Omental fat pad (tissue), 4 donors: ENCODE results near the gene SRA1. TPM values are rescaled to one million over a fixed set of nuclear protein-coding genes. Genes with fewer than 3 reads are reported as not detected.

ENCODE experiments used
- ATAC-seq: fragments of 150-250 bp; one replicate; pipeline ENCODE4 v1.9.1; 2016; ENCODE audit warnings: mild to moderate bottlenecking, moderate library complexity; ENCODE audit not compliant: low FRiP score
- DNase-seq: peaks from one replicate; pipeline ENCODE4 v3.0.0-alpha.2; 2019; ENCODE audit warnings: low spot score
- CTCF ChIP-seq, 3 donors: fragments of 450-650 bp; IDR thresholded peaks; one replicate each; pipeline ENCODE4 v1.5.1; 2016 to 2017; ENCODE audit warnings: antibody characterized with exemption in 3 of 3, mild to moderate bottlenecking in 3 of 3, moderate library complexity in 2 of 3
- total RNA-seq, 4 donors: library from RNA; depleted of rRNA; stranded (reverse); fragments of >200 nt; gene quantifications; one replicate each; pipeline ENCODE4 v1.1.0, GENCODE V29; 2016

The SRA1 gene
- total RNA-seq, 4 donors from 2014 or later, result 18.1 to 44.2 (median 24.3) TPM

GRCh38 chr5:140566665-140567064, 9.4 kb upstream of the SRA1 start:
- no peak for TF ChIP-seq CTCF (IDR thresholded peaks at IDR 0.05)
- ATAC-seq, result no peak
- DNase-seq, result no peak

GRCh38 chr5:140565780-140566095, 8.5 kb upstream of the SRA1 start:
- ATAC-seq (no peak), DNase-seq (no peak)
- TF ChIP-seq CTCF (IDR thresholded peaks at IDR 0.05), result no peak

GRCh38 chr5:140565024-140565779, 7.9 kb upstream of the SRA1 start:
- DNase-seq, result no peak
- no peak for ATAC-seq
- TF ChIP-seq CTCF (IDR thresholded peaks at IDR 0.05), result no peak

- DNase-seq (peak; percentile 82), ATAC-seq (peak; percentile 93)
- TF ChIP-seq CTCF (IDR thresholded peaks at IDR 0.05), result no peak
Measured at GRCh38 chr5:140564196-140565023, 7.1 kb upstream of the SRA1 start, which contains the start of the genes APBB3 and SLC35A4. Gene APBB3, minus strand, starts transcription at chr5:140564598. Its CDS starts 353 bp downstream, at chr5:140564245. Gene SLC35A4, plus strand, starts transcription at chr5:140564828. Its CDS starts 2,342 bp downstream, at chr5:140567170.

DNA sequence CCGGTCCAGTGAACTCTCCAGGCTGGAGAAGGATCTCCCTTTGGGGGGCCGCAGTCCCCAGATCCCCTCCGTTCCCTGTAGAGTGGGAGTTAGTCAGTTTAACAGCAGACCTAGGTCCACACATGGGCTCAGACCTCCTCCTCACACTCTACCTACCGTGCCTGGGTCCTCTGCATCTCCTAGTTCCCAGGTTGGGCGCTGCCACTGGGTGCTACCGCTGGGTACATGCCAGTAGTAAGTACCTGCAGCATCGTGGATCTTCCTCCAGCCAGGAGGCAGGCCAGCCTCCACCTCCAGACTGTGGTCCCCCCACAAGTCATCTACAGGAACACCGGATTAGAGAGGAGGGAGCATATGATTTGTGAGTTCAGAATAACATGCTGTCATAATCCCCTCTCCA, 6.3 kb upstream of the SRA1 start:
- DNase-seq, result no peak
- no peak for ATAC-seq
- no peak for TF ChIP-seq CTCF (IDR thresholded peaks at IDR 0.05)

DNA sequence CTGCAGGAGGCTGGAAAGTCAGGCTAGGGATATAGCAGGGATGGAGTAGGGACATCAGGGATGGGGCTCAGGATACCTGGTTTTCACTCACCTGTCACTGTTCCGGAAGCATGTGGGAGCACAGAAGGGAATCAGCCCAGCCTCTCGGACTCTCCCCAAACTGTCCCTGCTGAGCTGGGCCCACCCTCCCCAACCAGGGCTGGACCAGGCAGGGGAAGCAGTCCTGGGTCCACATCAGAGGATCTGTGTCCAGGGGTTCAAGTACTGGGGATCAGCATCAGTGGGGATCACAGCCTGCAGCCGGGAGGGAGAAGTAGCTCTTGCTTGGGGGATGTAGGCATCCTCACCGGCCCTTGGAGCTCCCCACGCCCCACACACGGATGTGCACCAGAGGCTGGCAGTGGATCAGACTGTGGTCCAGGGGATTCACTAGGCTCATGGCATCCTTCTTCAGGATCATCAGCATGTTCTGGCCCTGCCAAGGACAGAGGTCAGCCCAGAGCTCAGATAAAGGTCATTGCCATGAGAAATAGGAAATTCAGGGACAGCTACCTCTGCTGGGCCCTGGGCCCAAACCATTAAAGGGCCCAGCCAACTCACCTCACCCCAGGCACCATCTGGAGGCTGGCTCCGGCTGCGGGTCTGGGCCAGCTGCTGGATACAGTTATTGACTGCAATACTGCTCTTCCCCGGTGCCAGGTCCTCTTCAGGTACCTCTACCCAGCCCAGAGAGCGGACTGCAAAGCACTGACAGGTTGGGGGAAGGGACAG, 4.7 kb upstream of the SRA1 start:
- DNase-seq, result no peak
- ATAC-seq, result no peak
- TF ChIP-seq CTCF (IDR thresholded peaks at IDR 0.05), result no peak
